ENCODE measurements around the gene DIP2C.
"Not testable (repeated sequence)": the region's sequence is repeated elsewhere in the genome, so short reads cannot be mapped to it uniquely, and the experiment has no call there.

DIP2C gene

GRCh38 chr10:371515-371914, 318.0 kb downstream of the DIP2C start:
- no peak for DNase-seq (ENCODE audit: low spot score)

DNA sequence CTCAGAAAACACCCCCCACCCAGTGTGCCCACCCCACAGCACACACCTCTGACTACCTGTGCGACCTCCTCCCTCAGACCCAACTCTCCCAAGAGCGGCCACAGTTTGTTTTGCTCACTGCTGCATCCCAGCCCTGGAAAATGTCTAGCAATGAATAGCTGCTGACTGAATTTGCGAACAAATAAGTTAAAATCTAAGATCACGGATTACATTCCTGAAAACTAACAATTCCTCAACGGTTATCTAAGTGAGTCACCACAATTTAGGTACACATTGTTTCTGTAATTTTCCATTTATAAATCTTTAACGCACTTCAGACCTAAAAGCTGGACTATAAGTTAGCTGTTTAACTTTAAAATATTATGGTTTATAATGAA, 319.0 kb downstream of the DIP2C start:
- DNase-seq (ENCODE audit: low spot score) = no peak

- DNase-seq (ENCODE audit: low spot score) = no peak
Observed at GRCh38 chr10:369684-370448, 319.6 kb downstream of the DIP2C start.

- DNase-seq (ENCODE audit: low spot score) = no peak
Observed at GRCh38 chr10:369221-369683, 320.2 kb downstream of the DIP2C start.

DNA sequence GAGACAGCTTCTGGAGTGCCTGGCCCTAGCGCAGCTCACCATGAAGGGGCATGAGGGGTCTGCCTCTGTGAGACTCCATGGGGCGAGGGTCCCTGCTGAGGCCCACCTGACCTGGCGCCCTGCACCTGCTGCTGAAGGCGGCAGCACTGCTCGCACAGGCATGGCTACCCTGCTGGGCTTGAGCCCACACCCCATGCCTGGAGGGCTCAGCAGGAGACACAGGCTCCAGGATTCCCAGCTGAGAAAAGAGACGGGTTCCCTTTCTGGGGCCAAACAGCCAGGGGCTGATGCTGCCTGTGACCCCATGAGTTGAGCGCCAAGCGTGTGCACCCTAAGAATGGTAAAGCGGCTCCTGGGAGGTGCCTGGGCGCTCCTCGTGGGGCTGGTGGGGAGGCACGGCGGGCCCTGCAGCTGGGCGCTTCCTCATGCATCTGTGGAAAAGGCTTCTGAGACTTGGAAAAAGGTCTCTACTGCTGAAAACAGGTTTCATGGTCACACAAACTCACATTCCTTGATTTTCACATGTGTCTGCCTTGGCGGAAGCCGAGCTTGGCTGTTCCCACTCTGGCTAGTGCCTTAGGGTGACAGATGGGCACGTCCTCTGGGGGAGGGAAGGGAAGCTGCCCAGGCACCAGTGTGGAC, 320.8 kb downstream of the DIP2C start:
- DNase-seq (ENCODE audit: low spot score) = no peak

DNA sequence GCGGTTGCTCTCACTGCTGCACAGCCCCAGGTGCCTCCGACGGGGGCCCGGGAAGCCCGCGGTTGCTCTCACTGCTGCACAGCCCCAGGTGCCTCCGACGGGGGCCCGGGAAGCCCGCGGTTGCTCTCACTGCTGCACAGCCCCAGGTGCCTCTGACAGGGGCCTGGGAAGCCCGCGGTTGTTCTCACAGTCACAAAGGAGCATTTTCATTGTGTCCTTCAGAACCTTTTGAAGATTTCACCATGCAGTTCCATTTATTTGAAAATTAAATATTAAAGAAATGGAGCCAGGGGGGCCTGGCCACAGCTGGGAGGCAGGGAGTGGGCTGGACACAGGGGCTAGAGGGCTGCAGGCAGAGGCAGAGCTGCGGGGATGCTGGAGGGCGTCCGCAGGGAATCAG, 321.4 kb downstream of the DIP2C start:
- not testable (repeated sequence) for DNase-seq (ENCODE audit: low spot score)

GRCh38 chr10:367636-368035, 321.8 kb downstream of the DIP2C start:
- DNase-seq (ENCODE audit: low spot score) = no peak

- DNase-seq (ENCODE audit: low spot score) = no peak
Observed at GRCh38 chr10:366186-366585, 323.3 kb downstream of the DIP2C start.

DNA sequence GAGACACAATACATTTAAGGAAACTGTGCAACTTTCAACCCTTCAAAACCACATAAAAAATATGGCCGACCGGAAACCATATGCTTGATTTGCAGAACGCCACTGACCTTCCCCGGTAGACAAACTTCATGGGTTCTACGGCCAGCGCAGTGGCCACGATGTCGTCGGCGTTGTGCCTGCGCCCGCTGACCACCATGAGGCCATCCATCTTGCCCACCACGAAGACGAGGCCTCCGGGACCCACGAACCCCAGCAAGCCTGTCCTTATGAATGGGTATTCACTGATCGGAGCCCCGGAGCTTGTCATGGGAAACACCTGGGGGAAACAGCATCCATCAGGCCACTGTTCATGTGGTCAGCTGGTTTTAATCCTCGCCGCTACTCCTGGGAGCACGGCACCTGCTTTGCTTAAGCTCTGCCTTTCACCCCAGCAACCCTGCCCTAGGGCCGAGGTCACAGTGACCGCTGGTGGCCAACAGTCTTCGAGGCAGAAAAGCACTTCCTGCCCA, 325.1 kb downstream of the DIP2C start:
- no peak for DNase-seq (ENCODE audit: low spot score)

- DNase-seq (ENCODE audit: low spot score) = no peak
Observed at GRCh38 chr10:363152-363551, 326.3 kb downstream of the DIP2C start.

- no peak for DNase-seq (ENCODE audit: low spot score)
Observed at GRCh38 chr10:361203-362081, 328.0 kb downstream of the DIP2C start.

DNA sequence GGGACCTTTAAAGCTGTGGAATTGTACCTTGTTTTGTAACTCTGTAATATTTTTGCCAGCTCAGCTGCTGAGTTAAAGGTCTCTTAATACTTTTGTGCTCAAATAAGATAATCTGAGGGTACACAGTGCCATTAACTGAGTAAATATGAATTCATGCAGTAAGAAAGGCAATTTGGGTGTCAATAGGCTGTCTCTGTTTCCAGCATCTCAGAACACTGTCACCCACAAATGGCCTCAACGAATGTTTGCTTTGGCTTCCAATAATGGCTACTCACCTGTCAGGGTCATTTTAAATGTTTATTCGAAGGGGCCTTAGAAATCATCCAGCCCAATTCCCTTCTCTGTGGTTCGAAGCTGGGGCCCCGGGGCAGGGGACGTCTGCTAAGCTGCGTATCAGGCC, 328.8 kb downstream of the DIP2C start:
- no peak for DNase-seq (ENCODE audit: low spot score)

DNA sequence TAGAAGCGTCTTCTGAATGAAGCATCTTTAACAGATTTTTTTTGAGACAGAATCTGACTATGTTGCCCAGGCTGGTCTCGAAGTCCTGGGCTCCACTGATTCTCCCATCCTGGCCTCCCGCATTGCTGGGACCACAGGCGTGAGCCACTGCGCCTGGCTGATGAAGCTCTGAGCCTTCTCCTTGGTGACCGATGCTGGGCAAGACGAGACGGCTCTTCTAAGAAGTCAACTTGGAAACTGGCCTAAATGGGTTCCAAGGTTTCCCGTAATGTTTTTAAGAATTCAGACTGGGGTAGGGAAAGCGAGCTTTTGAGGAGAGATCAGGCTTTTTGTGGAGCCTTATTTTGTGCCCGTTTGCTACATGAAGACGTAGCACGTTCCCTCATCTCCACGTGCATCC, 329.7 kb downstream of the DIP2C start:
- no peak for DNase-seq (ENCODE audit: low spot score)

DNA sequence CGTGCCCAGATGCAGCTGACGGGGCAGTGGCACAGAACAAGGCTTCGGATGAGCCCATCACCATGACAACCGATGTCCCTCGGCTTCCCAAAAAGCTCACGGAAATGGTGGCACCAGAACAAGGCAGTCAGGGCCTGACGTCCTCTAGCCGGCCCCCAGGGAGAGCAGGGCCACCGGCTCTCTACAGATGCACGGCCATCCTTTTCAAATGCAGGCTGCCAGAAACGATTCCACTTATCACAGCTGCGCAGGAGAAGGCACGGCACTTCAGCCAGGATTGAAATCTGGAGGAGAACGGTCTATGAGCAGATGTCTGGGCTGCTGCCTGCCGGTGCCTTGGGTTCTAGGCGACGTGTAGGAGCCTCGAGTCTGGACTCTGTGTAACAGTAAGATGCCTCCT, 330.4 kb downstream of the DIP2C start:
- DNase-seq (ENCODE audit: low spot score) = no peak

GRCh38 chr10:357201-357950, 332.1 kb downstream of the DIP2C start:
- no peak for DNase-seq (ENCODE audit: low spot score)

GRCh38 chr10:356452-356851, 333.0 kb downstream of the DIP2C start:
- DNase-seq (ENCODE audit: low spot score) = no peak

DNA sequence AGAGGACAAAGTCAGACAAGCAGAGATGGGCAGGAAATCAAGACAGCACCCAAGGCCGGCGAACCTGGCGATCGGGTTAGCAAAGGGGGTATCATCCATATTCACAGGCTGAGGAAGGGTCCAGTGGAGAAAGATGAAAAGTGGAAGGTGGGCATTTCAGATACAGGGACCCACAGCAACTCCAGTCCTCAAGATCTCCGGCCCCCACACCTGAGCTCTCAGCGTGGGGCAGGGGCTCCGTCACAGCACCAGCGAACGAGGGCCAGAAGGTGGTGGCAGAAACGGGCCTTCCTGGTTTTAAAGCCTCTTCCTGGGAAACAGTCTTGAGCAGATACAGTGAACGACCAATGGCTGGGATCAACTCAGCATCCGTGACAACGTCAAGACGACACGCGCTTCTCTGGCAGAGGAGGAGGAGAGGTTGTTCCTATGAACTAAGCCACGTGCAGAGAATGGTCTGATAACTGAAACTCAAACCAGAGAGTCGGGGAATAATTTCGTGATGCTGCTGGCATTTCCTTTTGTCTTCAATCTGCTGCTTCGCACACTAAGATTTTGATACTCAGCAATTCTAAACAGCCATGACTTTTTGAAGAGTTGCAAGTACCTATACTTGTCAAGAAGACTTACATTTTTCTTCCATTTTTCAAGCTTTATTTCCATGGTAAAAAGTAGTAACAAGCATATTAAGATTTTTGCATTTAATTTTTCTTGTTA, 334.4 kb downstream of the DIP2C start:
- DNase-seq (ENCODE audit: low spot score) = no peak

DNA sequence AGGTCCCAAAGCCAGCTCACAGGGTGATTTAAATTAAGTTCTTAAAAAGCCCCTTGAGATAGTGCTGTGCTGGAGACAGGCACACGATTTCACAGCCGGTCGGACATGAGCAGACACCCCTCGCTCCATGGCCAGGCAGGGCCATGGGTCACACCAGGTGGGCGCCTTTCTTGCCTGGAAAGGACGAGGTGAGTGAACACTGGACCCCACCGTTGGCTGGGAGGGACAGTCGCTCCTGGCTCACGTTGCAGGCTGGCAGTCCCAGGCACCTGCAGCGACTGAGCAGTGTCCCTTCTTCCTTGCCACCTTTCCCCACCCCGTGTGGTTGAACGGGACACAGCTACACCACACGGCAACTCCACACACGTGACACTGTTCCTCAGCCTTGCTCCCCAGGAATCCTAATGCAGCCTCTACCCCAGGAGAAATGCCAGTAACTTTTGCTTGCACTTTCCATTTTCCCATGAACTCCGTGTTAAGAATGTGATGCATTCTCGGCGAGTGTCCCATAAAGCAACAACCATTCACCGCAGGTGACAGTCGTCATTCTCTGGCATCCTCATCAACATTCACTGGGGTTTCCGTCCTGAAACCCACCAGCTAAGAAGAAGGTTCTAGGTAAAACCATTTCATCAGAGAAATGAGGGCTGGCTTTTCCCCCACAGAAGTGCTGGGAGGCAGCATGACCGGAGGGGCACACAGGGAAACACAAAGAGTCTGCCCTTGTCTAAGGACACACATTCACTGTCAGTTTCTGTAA, 336.8 kb downstream of the DIP2C start:
- DNase-seq (ENCODE audit: low spot score) = no peak

DNA sequence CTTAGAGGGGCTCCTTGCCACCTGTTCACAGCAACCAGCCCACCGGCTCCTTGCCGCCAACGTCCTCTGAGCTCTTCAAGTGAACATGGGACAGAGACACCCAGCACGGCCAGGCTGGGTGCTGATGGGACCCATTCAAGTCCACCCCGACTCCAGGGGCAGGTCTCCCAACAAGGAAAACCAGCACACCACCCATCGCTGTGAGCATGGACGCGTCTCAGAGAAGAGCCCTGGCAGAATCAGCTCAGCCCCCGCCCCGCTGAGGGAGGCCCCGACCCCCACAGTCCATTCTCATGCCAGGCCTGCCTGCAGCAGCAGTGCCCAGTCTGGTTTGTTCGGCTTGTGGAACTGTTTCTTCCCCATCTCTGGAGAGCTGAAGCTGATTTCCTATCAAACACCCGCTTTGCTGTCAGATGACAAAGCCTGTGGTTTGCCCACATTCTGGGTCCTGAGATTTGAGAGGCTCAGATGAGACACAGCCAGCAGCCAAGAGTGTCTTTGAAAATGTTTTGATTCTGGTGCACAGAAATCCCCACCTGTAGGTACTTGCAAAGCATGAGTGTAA, 337.6 kb downstream of the DIP2C start:
- no peak for DNase-seq (ENCODE audit: low spot score)

- no peak for DNase-seq (ENCODE audit: low spot score)
Observed at GRCh38 chr10:350981-351501, 338.4 kb downstream of the DIP2C start.
